ENCODE data around the gene GLG1.
"Not testable (repeated sequence)": the region's sequence is repeated elsewhere in the genome, so short reads cannot be mapped to it uniquely, and the experiment has no call there.

Gene GLG1

DNA sequence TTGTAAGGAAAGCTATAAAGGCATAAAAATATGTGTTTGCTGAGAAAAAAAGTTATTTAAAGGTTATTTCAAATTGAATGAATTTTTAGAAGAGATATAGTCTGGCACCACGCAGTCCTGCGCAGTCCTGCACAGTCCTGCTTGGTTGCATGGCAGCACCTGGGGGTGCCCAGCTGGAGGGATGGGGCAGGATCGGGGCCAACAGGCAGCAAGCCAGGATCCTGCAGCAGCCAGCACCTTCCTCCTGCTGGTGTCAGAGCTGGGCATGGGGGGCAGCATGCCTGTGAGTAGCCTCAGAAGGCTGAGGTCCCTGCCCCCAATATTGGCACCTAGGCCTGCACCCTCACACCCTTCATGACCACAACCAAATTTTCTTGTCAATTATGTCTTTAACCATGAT is 46.0 kb downstream of the GLG1 start:
- TF ChIP-seq CTCF (IDR thresholded peaks at IDR 0.05; ENCODE audit: low read depth, low read length, missing control alignments), result no peak
- no peak for DNase-seq (ENCODE audit: low read depth)
- no peak overlapping the region for H3K4me3 ChIP-seq (ENCODE audit: low read depth, low read length)

- no peak for TF ChIP-seq CTCF (IDR thresholded peaks at IDR 0.05; ENCODE audit: low read depth, low read length, missing control alignments)
- no peak overlapping the region for H3K4me3 ChIP-seq (ENCODE audit: low read depth, low read length)
- no peak for DNase-seq (ENCODE audit: low read depth)
Observed at GRCh38 chr16:74558873-74559272, 48.0 kb downstream of the GLG1 start.

DNA sequence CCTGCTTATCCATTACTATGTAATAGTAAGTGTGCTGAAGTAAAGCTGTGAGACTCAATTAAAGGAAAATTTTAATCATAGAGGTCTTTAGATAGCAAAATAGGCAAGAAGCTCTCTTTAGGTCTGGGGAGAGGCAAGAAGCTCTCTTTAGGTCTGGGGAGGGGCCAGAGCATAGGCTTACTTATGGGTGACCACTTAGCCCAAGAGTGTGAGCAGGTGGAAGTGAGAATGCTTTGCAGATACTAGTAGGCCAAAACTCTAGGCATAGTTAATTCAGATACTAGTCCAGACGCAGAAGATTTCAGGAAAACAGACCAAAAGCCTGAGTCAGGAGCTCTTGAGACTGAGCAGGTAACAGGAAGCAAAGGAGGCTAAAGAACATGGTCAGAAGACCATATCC is 49.6 kb downstream of the GLG1 start:
- no peak for DNase-seq (ENCODE audit: low read depth)
- TF ChIP-seq CTCF (IDR thresholded peaks at IDR 0.05; ENCODE audit: low read depth, low read length, missing control alignments), result no peak
- H3K4me3 ChIP-seq (ENCODE audit: low read depth, low read length), result no peak overlapping the region

DNA sequence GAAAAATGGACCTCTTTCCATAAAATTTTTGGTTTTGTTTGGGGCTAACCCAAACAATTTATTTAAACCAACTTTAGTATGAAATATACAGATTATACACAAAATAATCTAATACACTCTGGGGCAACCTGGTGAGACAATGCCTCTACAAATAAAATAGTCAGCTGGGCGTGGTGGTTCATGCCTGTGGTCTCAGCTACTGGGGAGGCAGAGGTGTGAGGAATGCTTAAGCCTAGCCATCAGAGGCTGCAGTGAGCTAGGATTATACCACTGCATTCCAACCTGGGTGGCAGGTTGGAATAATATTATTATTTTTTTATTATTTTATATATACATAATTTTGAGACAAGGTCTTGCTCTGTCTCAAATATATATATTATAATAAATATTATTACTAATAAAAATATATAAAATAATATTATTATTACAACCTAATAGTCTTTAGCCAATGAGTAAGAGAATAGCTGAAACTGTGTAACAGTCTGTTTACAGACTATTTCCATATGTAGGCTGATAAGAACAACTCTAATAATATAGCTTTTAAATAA is 50.5 kb downstream of the GLG1 start:
- no peak for TF ChIP-seq CTCF (IDR thresholded peaks at IDR 0.05; ENCODE audit: low read depth, low read length, missing control alignments)
- no peak for DNase-seq (ENCODE audit: low read depth)
- H3K4me3 ChIP-seq (ENCODE audit: low read depth, low read length), result no peak overlapping the region

- not testable (repeated sequence) for H3K4me3 ChIP-seq (ENCODE audit: low read depth, low read length); DNase-seq (ENCODE audit: low read depth)
Observed at GRCh38 chr16:74552357-74552756, 54.6 kb downstream of the GLG1 start.

- not testable (repeated sequence) for H3K4me3 ChIP-seq (ENCODE audit: low read depth, low read length); DNase-seq (ENCODE audit: low read depth)
Observed at GRCh38 chr16:74550227-74551019, 56.5 kb downstream of the GLG1 start.

- DNase-seq (ENCODE audit: low read depth); H3K4me3 ChIP-seq (ENCODE audit: low read depth, low read length): not testable (repeated sequence)
Observed at GRCh38 chr16:74546112-74546511, 60.8 kb downstream of the GLG1 start.

DNA sequence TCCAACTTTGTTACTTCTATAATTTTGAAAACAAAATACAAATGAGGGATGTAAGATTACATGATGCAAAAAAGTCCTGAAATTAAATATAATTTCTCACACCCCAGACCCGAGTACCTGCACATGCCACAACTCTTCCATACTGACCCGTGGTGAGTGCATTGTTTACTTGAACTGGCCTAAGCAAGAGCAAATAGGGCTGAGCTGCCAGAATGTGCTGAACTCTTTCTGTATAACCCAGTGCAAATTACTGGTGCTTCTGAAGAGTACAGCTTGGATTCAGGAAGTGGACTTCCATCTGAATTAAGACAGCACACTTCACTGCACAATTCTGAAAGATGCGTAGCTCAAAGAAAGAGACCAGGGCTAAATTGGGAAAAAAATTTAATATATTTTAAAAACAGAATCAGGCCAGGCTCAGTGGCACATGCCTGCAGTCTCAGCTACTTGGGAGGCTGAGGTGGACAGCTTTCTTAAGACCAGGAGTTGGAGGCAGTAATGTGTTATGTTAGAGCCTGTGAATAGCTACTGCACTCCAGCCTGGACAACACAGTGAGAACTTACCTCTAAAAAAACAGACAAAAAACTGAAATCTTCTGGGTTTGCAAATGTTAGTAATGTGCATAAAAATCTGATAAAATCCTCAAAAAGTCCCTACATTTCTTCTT is 63.9 kb downstream of the GLG1 start:
- not testable (repeated sequence) for H3K4me3 ChIP-seq (ENCODE audit: low read depth, low read length); DNase-seq (ENCODE audit: low read depth)

DNA sequence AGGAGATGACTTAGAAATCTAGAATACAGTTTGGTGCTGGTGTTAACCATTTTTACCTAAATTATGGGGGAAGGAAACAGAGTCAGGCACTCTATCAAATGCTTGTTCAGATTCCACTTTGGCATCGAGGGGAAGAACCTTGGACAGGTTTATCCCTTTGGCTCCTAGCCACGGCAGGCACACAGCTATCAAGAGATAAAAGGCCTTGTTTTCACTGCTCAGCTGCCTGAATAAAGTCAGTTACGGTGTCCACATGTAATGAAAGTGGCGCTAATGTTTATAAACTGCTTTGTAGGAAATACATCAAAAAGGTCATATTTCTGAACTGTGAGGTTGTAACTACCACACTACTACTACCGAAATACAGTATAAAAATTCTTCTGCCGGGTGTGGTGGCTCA is 66.3 kb downstream of the GLG1 start:
- H3K4me3 ChIP-seq (ENCODE audit: low read depth, low read length); DNase-seq (ENCODE audit: low read depth): not testable (repeated sequence)

DNA sequence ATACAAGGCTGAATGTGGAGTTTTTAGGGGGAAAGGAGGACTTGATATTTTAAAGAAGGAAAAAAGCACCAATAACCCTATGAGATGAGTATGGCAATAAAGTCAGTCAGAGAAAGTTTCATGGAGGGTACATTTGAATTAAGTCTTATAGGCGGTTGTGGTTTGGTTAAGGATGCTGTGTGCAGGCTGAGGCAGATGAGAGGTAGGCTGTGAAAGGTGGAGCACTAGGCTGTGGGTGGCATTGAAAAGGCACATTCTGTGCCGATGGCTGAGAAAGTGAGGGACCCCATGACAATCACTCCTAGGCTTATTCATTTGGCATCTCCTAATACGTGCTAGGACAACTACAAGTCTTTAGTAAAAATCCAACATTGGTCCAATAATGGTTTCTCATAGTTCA is 68.1 kb downstream of the GLG1 start:
- DNase-seq (ENCODE audit: low read depth), result not testable (repeated sequence)

DNA sequence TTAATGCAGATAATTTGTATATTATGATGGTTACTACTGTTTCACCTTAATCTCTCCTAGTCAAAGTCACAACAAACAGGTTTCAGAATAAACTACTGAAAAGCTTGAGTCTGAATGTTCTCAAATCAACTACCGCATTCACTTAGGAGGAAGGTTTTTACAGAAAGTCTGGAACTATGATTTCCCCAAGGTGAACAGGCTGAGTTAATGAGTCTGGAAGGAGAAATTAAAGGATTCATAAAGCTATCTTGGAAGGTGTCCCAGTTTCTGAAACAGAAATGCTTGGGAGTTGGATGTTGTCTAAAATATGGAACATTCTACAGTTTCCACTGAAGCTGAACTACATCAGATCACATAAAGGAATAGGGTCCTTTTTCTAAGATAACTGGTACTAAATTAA is 69.2 kb downstream of the GLG1 start:
- not testable (repeated sequence) for H3K4me3 ChIP-seq (ENCODE audit: low read depth, low read length); DNase-seq (ENCODE audit: low read depth)

More for the DNA sequence above, 68.1 kb downstream of the GLG1 start:
- not testable (repeated sequence) for H3K4me3 ChIP-seq (ENCODE audit: low read depth, low read length)

- not testable (repeated sequence) for H3K4me3 ChIP-seq (ENCODE audit: low read depth, low read length); DNase-seq (ENCODE audit: low read depth)
Observed at GRCh38 chr16:74534650-74535049, 72.3 kb downstream of the GLG1 start.

Data from GM12864 (cell line).